CD4-positive, alpha-beta T cell treated with Interleukin-6 for 4 hours (primary cell): ENCODE data around the gene PUS1.
"Not testable (repeated sequence)": the region's sequence is repeated elsewhere in the genome, so short reads cannot be mapped to it uniquely, and the experiment has no call there.

Experiments
- DNase-seq: peaks from one replicate; pipeline ENCODE4 v3.0.0-alpha.2; 2020; ENCODE audit warnings: mixed read lengths

Gene PUS1

GRCh38 chr12:131941116-131941986, 12.3 kb downstream of the PUS1 start:
- DNase-seq: no peak

DNA sequence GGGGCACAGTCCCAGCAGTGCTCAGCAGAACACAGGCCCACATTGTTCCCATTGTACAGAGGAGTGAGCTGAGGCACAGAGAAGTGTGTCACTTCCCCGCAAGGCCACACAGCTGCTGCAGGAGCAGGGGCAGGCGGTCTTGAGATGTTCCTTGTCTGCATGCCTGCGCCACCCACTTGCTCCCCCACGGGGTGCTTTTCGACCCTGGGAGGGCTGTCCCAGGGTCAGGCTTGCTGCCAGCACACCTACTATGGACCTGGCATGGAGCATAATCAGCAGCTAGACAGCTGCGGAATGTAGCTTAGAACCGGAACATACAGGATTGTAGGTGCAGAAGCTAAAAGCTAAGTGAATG, 12.9 kb downstream of the PUS1 start:
- no peak for DNase-seq

DNA sequence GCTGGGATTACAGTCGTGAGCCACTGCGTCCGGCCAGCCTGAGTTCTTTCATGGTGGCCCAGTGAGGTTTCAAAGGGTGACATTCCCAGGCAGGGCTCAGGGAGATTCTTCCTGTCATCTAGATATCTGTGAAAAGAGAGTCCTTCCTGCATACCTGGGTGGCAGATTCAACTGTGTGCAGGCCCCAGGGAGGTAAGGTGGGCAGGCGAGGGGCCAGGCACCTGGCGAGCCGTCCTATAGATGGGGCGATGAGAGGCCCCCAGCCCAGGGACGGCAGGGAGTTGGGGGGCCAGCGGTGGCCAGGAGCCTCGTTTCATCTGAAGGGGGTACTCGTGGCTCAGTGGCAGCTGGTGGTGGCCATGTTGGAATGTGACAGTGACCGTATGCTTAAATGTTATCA, 13.6 kb downstream of the PUS1 start:
- no peak for DNase-seq

DNA sequence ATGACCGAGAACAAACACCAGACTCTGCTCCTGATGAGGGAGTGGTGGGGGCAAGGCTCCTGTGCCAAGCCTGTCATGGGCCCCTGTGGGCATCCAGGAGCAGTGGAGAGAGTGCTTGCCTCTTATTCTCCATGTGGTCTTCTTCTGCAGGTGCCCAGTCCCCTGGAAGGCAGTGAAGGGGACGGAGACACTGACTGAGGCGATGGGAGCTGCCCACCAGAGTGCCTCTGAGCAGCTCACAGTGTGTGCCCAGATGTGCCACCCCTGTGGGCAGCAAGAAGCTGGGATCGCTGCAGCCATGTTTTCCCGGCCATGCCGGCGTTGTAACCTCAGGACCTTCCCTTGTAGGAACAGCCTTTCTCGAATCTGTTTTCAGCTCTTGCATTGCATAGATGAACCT, 14.3 kb downstream of the PUS1 start:
- DNase-seq: no peak

- no peak for DNase-seq
Observed at GRCh38 chr12:131943876-131944275, 14.8 kb downstream of the PUS1 start.

DNA sequence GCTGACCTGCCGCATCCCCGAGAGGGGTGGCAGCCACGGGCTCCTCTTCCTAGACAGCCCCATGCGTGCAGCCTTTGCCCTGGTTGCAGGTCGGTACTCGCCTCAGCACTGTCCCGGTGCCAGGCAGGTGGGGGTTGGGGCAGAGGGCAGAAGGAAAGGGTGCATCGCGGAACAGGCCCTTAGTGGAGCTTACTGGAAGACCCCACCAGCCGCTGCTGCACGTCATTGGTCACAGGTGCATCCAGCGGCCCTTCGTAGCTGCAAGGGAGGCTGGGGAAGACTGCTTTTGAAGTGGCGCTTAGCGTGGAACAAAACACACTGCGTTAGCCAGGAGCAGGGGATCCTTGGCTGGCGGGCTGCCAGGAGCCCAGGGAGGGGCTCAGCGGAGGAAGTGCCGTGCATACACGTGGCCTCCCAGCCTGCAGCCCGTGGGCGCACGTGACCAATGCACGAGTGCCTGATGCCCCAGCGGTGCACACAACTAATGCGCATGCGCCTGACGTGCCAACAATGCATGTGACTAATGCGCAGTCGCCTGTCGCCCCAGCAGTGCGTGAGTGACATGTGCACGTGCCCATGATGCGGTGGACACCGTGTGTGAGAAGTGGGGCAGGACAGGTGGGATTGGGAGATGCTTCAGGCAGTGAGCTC, 15.7 kb downstream of the PUS1 start:
- DNase-seq: no peak

GRCh38 chr12:131946757-131947156, 17.7 kb downstream of the PUS1 start:
- no peak for DNase-seq

DNA sequence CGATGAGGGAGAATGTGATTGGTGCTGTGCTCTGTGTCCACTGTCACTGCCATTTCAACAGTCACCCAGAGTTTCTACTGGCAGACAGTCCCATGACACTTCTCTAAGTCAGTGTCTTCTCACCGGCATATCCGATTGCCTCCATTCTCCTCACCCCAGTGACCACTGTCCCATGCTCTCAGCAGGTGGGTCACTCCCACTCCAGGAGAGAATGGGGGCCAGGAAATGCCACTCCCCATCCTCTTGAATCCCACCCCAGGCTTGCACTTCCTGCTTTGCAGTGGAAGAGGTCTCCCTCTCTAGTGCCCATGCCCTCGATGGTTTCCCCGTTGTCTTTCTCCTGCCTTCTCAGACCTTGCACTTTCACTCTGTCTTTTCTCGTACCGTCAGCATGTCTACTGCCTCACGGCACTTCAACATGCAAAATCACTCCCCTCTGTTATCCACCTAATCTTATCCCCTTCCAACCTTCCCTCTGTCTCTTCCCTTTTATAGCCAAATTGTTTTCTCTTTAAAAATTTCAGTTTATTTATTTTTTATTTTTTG, 18.5 kb downstream of the PUS1 start:
- no peak for DNase-seq

GRCh38 chr12:131948166-131948712, 19.2 kb downstream of the PUS1 start:
- no peak for DNase-seq

GRCh38 chr12:131948713-131949430, 19.8 kb downstream of the PUS1 start:
- not testable (repeated sequence) for DNase-seq

DNA sequence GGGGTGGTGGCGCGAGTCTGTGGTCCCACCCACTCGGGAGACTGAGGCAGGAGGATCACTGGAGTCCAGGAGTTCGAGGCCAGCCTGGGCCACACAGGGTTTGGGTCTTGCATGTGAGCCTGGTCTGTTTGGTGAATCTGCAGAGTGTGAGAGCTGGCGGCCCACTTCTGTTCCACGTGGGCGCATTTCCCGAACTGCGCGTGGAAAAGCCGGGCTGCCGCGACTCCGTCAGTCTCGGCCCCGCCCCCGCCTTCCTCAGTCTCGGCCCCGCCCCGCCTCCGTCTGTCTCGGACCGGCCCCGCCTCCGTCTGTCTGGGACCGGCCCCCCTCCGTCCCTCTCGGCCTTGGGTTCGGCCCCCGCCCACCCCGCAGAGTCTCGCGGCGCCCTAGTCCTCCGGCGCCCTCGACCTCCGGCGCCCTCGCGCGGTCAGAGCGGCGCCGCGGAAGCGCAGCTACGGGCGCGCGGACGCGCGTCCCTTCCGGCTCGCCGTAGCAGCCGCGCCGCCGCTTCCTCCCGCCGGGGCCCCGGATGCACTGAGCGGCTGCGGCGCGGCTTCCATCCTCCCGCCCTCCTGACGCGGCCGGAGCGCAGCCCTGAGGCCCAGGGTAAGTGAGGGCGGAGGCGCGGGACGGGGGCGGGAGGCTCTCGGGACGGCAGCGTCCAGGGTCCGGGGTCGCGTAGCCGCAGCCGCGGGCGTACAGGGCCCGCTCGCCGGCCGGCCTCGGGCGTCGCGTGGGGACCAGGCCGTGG, 20.5 kb downstream of the PUS1 start, which contains the start of gene EP400:
Gene EP400, plus strand, starts transcription at position 512 of the 751 bp plus-strand sequence. CDS start 10,678 bp downstream, outside the sequence.
- DNase-seq: peak; percentile 98

DNA sequence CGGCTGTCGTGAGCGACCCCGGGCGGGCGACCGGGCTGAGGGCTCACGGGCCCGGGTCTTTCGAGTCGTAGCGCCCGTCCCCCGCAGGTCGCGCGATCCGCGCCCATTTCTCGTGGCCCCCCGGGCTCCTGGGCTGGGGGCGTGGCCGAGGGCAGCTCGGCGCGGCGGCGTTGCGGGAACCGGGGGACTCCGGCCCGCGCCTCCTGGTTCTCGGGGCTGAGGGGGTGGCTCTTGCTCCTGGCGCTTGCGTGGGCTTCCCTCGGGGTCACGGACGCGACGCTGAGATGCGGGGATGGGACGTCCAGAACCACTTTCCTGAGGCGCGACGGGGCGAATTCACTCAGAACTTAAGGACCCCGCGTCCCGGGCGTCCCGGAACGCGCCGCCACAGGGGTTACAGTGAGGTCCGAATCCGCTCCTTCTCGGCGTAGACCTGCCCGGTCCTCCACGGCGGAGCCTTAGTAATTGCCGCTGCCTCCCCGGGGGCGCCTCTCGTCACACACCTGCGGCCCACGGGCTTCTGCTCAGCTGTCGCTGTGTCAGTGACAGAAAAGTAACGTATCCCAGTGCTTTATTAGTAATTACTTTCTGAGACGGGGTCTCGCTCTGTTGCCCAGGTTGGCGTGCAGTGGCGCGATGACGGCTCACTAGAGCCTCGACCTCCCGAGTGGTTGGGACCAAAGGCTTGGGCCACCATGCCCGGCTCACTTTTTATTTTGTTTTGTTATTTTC, 21.3 kb downstream of the PUS1 start:
- DNase-seq: peak; percentile 27

DNA sequence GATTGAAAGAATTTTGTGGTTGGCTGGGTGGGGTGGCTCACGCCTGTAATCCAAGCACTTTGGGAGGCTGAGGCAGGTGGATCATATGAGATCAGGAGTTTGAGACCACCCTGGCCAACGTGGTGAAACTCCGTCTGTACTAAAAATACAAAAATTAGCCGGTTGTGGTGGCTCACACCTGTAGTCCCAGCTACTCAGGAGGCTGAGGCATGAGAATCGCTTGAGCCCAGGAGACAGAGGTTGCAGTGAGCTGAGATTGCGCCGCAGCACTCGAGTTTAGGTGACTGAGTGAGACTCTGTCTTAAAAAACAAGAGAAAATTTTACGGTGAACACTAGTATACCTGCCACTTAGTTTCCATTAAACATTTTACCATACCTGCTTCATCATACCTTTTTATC, 24.7 kb downstream of the PUS1 start:
- not testable (repeated sequence) for DNase-seq

GRCh38 chr12:131954460-131954859, 25.4 kb downstream of the PUS1 start:
- not testable (repeated sequence) for DNase-seq

DNA sequence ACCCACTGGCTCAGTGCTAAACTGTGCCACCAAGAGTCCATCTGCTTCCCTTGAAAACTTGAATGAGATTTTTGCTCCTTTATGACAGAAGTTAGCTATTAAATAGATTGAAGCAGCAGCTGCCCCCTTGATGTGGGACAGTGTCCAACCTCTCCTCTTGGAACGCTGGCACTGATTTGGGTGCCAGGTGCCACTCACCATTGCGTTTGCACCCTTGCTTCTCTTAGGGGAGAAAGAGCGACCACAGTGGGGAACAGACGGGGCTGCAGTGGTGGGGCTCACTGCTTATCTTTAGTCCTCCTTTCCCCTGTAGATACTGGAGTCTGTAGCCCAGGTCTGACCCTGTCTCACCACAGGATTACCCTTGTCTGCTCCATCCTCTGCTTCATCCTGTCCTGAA, 30.0 kb downstream of the PUS1 start:
- no peak for DNase-seq

DNA sequence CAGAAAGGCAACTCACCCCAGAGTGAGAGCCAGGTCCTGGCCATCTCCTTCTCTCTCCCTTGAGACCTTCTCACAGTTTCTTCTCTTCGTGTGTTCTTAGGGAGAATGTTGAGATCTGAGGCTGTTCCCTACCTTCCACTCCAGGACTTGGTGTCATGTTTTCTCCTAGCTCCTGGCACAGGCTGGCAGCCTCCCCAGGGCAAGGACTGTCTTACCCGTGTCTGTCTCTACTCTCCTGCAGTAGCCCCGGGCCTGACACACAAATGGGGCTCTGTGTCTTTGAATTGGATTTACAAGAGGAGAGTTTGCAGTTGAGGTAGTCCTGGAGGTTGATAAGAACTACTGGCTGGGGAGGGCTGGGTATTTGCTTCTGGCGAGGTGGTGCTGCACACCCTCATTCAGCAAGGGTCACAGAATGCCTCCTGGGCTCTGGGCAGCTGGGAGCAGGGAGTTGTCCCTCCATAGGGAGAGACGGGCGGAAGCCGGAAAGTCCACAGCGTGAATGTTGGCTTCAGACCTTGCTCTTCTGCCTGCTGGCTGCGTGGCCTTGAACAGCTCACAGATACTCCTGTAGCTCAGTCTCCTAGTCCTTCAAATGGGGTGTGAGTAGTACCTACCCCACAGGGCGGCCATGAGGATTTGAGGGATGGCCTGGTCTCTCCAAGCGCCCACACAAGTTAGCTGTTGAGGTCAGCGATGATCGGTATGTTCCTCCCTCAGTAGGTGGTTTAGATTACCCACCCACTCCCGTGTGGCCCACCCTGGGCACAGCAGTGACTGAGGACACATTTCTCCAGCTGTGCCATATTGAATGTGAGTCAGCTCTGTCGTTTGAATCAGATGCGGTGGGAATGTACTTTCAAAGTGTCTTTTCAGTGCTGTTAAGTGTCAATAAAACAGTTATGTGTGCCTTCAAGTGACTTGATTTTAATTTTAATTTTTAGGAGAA, 30.8 kb downstream of the PUS1 start:
- DNase-seq: no peak

- not testable (repeated sequence) for DNase-seq
Observed at GRCh38 chr12:131960590-131961325, 31.7 kb downstream of the PUS1 start.

DNA sequence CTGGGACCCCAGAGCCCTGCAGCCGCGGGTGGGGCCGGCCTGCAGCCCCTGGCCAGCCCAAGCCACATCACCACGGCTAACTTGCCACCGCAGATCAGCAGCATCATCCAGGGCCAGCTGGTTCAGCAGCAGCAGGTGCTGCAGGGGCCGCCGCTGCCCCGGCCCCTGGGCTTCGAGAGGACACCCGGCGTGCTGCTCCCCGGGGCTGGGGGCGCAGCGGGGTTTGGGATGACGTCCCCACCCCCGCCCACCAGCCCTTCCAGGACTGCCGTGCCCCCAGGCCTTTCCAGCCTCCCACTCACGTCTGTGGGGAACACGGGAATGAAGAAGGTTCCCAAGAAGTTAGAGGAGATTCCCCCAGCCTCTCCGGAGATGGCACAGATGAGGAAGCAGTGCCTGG, 32.3 kb downstream of the PUS1 start:
- DNase-seq: not testable (repeated sequence)

- DNase-seq: no peak
Observed at GRCh38 chr12:131962069-131962468, 33.0 kb downstream of the PUS1 start.

DNA sequence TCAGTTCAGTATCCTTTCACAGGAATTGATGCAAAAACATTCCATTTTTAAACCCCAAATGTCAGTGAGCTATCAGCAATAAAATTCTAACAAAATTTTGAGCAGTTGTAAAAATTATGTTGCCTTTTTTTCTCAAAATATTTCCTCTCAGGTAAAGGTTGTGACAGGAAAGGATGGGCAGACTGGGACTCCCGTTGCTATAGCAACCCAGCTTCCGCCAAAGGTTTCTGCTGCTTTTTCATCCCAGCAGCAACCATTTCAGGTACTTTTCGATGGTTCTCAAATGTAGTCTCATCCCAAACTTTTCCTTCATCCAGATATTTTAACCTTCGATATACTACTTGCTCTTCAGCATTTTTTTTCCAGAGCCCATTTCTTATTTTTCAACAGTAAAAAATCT, 34.3 kb downstream of the PUS1 start:
- DNase-seq: peak; percentile 63
